GM19395 (cell line): ENCODE results near the gene SPNS2.
"Not testable (repeated sequence)": the region's sequence is repeated elsewhere in the genome, so short reads cannot be mapped to it uniquely, and the experiment has no call there.

ENCODE experiments used
- ATAC-seq: cut with Tn5 transposase; IDR thresholded peaks from one replicate; pipeline ENCODE4 v1.9.1; 2021; ENCODE audit warnings: mild to moderate bottlenecking, moderate library complexity; ENCODE audit not compliant: unreplicated experiment

The SPNS2 gene

DNA sequence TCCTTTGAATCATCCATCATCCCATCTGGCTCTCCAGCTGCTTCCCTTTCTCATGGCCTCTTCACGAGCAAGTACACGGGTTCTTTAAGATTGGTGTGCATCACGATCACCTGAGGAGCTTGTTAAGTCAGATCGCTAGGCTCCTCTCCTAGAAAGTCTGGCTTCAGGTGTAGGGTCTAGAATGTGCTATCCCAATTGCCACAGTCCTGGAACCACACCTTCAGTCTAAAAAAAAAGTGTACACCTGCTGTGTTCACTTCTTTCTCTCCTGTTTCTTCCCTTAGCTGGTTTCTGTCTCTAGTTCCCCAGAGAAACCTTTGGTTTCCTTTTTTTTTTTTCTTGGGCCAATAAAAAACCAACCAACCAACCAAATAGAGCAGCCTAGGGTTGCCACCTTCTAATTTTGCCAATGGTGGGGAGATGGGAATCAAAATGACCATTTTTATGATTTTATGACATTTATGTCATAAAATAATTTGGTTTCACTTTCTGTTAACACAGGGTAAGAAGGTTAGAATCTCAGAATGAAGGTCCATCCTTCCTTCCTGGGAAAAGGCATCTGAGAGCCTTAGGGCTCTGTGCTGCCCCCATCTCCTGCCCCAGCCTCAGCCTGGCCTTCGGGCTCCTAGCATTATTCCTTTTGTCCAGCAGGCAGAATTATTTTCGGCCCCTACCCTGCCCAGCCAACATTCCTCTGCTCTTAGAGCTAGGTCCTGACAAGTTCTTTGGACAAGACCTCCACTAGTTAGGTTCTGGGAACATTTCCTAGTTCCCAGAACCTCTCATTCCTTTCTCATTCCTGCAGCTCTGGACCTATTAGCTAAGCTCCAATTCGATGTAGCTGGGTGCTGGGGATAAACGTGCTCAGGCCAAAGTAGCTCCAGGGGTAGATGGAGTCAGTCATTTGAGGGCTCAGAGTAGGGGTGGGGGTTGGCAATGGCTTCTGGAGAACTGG, 63.6 kb downstream of the SPNS2 start:
- no peak for ATAC-seq

- ATAC-seq, result no peak
Observed at GRCh38 chr17:4565209-4566141, 66.8 kb downstream of the SPNS2 start.

GRCh38 chr17:4566785-4567184, 68.1 kb downstream of the SPNS2 start:
- ATAC-seq, result no peak

DNA sequence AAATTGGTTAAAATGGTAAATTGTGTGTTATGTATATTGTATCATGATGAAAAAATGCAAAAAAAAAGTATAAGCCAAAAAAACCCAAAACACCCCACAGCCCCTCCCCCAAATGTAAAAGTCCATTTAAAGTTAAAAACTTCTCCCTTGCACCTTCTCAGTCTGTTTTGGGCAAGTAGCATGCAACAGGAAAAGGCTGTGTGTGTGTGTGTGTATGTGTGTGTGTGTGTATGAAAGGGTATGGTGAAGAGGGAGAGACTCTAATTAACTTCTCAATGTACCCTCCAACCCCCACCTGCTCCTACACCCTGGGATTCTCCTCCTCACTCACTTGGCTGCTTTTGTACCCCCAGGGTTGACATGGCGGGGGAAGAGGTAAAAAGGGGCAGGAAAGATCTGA, 70.9 kb downstream of the SPNS2 start:
- ATAC-seq, result no peak

DNA sequence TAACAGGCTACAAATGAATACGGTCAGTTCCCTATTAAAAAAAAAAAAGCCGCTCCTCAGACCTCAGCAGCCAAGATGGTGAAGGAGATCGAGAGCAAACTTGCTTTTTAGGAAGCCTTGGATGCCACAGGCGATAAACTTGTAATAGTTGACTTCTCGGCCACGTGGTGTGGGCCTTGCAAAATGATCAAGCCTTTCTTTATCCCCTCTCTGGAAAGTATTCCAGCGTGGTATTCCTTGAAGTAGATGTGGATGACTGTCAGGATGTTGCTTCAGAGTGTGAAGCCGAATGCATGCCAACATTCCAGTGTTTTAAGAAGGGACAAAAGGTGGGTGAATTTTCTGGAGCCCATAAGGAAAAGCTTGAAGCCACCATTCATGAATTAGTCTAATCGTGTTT, 73.5 kb downstream of the SPNS2 start:
- no peak for ATAC-seq

DNA sequence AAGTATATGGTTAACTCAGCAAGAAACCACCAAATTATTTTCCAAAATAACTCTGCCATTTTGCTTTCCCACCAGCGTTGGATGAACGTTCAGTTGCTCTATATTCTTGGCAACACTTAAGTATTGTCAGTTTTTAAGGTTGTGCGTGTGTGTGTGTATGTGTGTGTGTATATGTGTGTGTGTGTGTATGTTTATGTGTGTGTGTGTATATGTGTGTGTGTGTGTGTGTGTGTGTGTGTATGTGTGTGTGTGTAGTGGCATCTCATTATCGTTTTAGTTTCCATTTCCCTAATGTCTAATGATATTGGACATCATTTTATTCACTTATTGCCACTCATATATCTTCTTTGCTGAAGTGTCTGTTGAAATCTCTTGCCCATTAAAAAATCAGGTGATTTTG, 74.4 kb downstream of the SPNS2 start:
- ATAC-seq, result no peak

DNA sequence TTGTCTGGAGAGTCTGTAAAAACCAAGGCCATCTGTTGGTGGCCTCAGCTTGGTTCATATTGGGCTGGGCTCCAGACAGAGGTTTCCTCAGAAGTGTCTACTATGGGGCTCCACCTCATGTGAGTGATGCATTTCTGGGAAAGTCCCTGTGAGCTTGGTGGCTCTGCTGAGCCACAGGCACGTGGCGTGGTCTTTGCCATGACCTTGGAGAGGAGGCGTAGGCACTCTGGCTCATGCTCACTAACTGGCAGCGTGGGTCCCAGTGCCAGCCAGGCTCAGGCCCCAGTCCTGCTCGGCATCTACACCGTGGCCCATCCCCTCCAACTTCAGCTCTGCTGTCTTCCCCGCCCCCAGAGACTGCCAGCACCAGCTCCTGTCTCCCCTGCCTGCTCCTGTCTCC, 75.0 kb downstream of the SPNS2 start:
- ATAC-seq, result no peak

DNA sequence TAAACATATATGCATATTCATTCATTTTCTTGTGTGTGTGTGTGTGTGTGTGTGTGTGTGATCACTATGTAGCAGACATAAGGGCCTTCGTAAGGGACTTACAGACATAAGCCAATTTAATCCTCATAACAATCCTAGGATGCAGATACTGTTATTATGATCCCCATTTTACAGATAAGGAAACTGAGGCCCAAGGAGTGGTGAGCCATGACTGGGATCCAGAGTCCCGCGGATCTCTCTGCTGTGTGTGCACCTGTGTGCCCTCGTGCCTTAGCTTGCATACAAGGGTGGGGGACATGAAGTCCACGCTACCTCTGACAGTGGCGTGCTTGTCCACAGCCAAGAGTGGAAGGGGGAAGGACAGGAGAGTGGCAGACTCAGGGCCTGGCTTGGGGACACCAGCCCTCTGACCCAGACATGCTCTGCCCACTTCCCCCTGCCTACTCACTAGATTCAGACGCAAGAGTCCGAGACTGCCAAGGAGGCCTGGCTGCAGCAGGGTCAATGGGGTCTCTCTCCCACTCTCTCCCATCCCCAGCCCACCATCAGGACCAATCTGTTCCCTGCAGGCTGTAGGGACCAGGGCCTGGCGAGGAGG, 75.9 kb downstream of the SPNS2 start:
- no peak for ATAC-seq

DNA sequence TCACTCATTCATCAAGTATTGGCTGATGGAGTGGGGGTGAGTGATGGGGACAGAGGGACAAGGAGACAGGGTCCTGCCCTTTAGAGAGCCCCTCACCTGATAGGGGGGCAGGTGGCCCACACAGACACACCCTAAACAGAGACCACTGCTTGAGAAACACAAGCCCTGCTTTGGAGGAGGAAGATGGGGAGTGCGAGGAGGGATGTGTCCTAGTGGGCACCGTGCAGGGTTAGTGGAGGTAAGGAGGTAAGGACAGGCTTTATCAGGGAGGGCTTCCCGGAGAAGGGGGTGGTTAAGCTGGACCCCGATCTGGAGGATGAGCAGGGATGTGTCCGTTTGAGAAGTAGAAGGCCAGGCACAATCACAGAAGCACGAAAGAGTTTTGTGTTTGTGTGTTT, 77.5 kb downstream of the SPNS2 start:
- no peak for ATAC-seq

GRCh38 chr17:4576729-4577322, 78.1 kb downstream of the SPNS2 start:
- no peak for ATAC-seq

DNA sequence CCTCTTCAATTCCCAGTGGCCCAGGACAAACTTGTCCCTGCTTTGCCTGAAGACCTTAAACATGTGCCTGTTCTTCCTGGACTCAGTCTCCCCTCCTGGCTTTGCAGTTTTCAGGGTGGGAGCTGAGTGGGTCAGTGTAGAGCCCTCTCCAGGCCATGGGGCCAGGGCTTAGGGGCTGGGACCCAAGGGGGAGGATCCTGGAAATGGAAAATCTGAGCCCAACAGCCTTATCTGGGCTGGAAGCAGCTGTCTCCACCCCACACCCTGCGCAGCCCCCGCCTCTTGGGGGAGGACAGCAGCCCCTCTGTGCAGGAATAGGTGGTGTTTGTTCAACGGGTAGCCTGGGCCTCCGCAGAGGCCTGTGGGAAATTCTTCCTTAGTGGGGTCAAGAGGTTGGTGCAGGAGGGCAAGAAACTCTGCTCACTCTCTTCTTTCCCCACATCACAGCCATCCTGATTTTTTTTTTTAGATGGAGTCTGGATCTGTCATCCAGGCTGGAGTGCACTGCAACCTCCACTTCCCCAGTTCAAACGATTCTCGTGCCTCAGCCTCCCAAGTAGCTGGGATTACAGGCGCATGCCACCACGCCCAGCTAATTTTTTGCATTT, 78.8 kb downstream of the SPNS2 start:
- no peak for ATAC-seq

GRCh38 chr17:4578349-4578748, 79.7 kb downstream of the SPNS2 start:
- not testable (repeated sequence) for ATAC-seq

GRCh38 chr17:4579678-4580077, 81.0 kb downstream of the SPNS2 start:
- no peak for ATAC-seq

DNA sequence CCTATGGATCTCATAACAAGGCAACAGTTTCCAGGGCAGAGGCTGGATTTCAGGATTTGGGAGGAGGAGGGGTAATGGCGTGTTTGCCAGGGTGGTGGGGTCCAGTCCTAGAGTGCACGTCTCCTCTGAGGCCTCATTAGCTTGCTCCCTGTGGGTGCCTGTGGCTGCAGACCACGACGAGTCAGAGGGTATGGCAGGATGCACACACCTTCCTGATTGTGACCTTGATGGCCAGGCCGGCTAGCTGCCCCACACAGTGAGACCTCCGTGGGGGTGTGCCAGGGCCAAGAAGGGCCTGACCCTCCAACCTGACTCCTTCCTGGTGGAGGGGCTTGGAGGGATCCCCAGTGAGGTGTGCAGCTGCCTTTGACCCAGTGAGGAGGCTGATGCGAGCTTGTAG, 81.6 kb downstream of the SPNS2 start:
- ATAC-seq, result no peak

DNA sequence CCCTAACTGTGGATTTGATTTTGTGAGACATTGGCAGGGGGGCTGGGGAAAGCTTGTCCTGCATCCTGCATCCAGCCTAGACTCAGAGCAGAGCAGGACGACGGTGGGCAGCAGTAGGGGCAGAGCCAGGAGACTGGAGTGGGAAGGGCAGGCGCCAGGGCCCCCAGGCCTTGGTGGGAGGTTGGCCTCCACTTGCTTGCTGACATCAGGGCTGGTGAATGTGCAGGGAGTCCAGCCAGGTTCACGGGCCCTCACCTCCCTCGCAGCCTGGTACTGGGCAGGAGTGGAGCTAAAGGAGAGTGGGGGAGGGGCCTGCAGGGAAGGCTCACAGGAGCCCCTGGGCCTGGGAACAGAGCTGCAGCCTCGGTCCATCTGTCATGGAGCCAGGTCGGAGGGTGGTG, 83.4 kb downstream of the SPNS2 start:
- no peak for ATAC-seq

DNA sequence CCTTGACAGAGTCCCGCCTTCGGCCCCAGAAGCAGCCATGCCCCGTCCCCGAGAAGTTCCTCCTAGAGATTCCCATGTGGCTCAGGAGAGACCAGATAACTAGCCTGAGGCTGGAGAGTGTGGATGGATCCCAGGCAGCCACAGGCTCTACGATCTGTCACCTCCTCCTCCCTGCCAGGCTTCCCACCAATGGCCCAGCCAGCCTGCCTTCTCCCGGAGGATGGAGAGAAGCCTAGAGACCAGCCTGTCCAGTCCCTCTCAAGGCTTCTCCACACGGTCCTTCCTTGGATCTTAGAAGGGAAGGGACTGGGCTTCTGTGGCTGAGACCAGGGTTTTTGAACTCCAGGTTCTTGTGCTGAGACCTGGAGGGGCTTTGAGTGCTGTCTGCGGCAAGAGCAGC, 84.0 kb downstream of the SPNS2 start:
- no peak for ATAC-seq

GRCh38 chr17:4583206-4583605, 84.5 kb downstream of the SPNS2 start:
- ATAC-seq, result no peak

GRCh38 chr17:4583782-4584100, 85.1 kb downstream of the SPNS2 start:
- no peak for ATAC-seq

DNA sequence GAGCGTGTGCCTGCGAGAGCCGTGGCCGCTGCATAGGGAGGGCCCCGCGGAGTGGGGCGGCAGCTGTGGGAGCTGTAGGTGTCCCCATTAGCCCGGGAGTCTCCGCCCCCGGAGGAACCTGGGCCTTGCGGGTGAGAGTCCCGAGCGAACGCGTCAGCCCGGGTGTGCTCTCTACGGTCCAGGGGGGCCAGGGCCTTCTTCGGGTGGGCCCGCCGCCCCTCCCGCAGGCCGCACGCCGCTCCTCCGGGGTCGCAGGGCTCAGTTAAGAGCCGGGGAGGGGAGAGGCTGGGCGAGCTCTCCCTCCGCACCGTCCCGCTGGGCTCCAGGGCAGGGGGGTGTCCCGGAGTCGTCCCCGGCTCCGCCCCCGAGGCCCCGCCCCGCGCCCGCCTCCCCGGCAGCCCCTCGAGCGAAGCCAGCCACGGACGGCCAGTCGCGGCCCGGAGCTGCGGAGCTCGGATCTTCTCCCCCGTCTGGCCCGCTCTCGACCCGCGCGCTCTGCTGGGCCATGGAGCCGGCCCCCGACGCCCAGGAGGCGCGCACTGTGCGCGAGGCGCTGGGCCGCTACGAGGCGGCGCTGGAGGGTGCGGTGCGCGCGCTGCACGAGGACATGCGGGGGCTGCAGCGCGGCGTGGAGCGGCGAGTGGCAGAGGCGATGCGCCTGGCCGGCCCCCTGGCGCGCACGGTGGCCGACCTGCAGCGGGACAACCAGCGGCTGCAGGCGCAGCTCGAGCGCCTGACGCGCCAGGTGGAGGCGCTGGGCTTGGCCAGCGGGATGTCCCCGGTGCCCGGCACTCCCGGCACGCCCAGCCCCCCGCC, 85.6 kb downstream of the SPNS2 start, which contains the start of gene SMTNL2:
SMTNL2 (plus strand) TSS at position 429 of the 816 bp plus-strand sequence; CDS start at position 506, 77 bp downstream.
- ATAC-seq, result no peak
